ENCODE data around the gene SF3B2.

- TF ChIP-seq CTCF (conservative IDR thresholded peaks at IDR 0.05; ENCODE audit: low read length), result no peak
- no peak for TF ChIP-seq EZH2phosphoT487 (IDR thresholded peaks at IDR 0.05; ENCODE audit: borderline replicate concordance, low read depth, low read length)
Measured at GRCh38 chr11:66066751-66067150, 14.6 kb downstream of the SF3B2 start.

Data from OCI-LY7 (cell line).